ENCODE results near the gene IL1R1. TPM values are rescaled to one million over a fixed set of nuclear protein-coding genes. Genes with fewer than 3 reads are reported as not detected.

Gene IL1R1
- total RNA-seq, 1 donor from 2014 or later: 49.9 TPM

DNA sequence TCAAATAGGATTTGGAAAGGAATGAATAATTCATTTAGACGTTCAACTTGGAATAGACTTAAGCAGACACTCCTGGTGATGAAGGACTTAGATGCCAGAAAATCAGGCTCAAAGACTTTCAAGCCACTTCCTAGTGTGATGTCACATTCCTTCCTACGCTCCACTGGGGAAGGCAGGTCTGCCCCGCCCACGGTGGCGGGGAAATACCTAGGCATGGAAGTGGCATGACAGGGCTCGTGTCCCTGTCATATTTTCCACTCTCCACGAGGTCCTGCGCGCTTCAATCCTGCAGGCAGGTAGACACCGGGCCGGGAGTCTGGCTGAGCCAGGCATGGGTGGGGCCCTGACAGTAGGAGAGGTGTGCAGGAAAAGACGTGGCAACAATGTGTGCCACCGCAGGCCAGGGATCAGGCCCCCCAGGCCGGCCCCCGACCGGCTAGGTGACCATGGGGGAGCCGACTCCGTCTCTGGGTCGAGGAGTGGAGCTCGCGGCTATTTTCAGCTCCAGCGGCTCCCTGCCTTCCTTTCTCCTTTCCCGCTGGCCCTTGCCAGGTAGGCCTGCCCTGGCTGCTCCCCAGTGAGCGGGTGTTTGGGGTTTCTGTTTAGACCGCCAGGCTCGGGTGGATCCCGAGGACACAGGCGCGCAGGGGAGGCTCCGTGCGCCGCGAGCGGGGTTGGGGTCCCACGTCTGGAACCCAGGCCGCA lies 44.4 kb downstream of the IL1R1 start, which contains the start of gene IL1RL2:
TSS of gene IL1RL2 (plus strand) at position 233 of the 705 bp plus-strand sequence. CDS start 845 bp downstream, outside the sequence.
- DNase-seq (ENCODE audit: low spot score) (no peak), ATAC-seq (no peak)
- intact Hi-C loops (cut with DNase I): loop anchor here (5.0 kb wide), 1 partner anchor 1285 kb away; no protein-coding TSS in a partner anchor

DNA sequence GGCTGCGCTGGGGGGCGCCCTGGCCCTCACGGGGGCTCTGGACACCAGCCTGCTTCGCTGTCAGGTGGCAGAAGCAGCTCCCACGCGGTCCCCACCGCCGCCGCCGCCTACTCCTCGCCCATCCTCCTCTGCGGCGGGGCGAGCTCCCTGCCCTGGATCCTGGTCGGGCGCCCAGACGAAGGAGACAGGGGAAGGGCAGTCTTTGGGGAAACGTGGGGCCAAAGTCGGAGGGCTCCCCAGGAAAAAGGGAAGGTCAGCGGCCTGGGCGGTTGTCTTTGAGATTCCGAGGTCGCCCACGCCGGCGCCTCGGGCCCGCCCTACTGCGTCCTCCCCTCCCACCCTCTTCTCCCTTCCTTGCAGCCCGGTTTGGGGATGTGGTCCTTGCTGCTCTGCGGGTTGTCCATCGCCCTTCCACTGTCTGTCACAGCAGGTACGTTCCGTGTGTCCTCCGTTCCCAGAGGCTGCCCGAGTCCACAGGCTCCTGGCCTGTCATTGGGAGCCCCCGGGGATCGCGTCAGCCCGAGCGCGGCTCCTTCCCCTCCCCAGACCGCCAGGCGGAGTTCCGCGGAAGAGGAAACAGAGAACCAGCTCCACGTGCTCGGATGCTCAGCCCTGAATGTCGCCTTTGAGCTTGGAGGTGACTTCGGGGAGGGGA lies 45.1 kb downstream of the IL1R1 start:
- DNase-seq (ENCODE audit: low spot score) (peak; percentile 72), ATAC-seq (peak; percentile 87)
- intact Hi-C loops (cut with DNase I): loop anchor here (5.0 kb wide), 1 partner anchor 1285 kb away; no protein-coding TSS in a partner anchor

DNA sequence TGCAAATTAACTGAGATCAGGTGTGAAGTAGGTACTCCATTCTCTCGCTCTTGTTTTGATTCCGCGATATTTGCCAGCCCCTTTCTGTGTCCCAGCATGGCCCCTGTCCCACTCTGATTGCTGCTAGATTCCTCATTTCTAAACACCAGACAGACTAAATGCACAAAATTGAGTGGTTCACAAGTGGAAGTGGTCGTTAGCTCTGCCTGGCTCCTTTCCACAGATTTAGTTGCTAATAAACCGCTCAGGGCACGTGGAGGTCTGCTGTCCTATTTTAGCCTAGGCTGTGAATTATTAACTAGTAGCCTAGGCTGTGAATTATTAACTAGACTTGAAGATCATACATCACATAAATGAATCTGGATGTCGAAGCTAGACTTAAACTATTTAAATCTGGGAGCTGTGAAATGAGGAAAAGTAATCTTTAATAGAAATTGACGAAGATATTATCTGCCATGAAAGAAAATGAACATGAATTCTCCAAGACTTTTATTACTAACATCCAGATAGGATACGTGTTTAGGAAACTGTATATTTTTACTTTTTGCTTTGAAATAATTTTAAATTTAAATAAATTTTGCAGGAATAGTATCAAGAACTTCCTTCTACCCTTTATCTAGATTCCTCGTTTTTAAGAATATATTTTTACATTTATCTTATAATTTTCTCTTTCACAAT lies 48.0 kb downstream of the IL1R1 start:
- intact Hi-C loops (cut with DNase I): no loop called here
- ATAC-seq (no peak), DNase-seq (ENCODE audit: low spot score) (no peak)

DNA sequence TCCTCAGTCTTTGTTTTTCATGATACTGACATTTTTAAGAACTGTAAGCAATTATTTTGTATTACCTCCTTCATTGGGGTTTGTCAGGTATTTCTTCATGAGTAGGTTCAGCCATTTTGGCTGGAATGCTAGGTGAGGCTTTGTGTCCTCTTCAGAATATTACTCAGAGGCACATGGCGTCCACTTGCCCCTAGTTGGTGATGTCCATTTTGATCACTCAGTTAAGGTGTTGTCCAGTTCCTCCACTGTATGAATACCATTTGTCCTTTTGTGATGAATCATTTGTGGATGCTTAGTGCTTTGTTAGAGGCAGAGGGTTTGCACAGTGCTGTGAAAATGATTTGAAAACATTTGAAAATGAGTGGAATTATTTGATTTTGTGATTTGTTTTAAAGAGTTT lies 49.0 kb downstream of the IL1R1 start:
- no peak for DNase-seq (ENCODE audit: low spot score)
- no peak for ATAC-seq
- intact Hi-C loops (cut with DNase I): no loop called here

DNA sequence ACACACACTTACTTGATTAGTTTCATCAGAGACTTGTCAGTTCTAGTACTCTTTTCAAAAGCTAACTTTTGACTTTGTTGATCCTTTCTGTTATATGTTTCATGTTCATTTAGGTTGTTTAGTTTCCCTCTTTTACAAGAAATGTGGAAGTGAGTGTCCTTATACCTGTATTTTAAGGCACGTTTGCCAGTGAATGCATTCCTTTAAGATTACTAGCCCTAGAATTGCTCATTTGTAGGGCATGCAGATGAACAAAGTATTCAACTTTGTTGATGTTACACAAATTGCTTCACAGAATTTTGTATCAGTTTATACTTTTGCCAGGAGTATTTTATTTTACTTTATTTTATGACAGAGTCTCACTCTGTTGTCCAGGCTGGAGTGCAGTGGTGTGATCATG lies 50.5 kb downstream of the IL1R1 start:
- ATAC-seq (no peak), DNase-seq (ENCODE audit: low spot score) (no peak)
- intact Hi-C loops (cut with DNase I): no loop called here

DNA sequence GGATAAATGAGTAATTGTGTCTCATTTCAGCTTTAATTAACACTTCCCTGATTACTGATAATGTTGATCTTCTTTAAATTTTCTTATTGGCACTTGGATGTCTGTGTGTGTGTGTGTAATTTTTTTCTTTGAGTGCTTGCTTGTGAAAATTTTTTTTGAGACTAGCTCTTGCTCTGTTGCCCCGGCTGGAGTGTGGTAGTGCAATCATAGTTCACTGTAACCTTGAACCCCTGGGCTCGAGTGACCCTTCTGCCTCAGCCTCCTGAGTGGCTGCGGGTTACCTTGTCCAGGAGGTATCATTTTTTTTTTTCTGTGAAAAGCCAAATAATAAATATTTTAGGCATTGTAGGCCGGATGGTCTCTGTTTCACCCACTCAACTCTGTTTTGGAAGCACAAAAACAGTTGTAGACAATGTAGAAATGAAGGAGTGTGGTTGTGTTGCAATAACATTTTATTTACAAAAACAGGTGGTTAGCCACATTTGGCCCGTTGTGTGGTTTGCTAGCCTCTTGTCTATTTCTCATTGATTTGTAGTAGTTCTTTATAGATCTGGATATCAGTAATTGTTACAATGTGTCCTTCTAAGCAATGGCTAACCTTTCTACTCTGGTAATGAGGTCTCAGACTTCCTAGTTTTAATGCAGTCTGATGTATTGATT lies 52.2 kb downstream of the IL1R1 start:
- ATAC-seq (no peak), DNase-seq (ENCODE audit: low spot score) (no peak)
- intact Hi-C loops (cut with DNase I): no loop called here

DNA sequence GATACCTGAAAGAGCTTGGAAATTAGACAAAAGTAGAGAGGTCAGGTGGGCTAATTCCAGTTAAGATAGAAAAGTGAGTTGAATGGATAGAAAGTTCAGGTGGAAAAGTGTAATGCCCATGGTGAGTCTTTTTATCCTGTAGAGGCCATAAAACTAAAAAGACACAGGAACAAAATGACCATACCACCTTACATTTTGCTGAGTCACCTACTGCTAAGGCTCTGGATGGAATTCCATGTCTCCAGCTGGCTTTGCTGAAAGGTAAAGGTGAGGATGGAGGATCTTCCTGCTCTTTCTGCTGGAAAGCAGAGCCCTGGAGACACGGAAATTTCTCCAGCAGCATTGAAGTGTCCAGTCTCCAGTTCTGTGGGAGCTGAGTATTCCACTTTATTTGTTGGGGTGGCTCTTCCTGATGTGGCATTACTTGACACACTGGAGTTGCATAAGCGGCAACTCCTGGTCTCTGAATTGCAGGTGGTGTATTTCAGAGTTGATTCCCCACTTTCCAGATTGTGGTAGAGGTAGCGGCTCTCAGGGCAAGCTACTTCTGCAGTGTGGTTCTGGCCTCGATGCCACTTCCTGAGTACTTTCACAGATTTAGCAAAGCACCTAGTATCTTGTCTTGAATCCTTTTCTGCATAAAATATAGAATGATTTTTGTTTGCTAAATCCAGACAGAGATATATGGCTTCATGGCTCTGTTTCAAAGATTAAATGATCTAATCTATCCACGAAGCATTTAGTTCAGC lies 55.0 kb downstream of the IL1R1 start:
- ATAC-seq (no peak), DNase-seq (ENCODE audit: low spot score) (no peak)
- intact Hi-C loops (cut with DNase I): no loop called here

DNA sequence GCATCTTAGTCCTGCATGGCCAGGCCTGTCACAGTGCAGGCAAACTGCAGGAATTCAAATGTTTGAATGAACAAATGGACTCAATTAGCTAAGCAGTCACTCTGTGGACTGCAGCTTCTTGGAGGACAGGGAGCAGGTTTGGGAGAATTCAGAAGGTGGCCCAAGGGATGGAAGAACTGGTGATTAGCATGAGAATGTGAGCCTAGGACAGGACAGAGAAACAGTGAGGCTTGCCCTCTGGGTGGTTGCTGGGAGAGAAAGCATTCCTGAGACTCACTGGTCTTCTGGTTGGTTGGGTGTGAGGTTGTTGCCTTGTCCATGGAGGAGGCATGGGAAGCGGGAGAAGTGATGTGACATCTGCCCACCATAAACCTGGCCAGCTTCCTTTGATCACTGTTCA lies 58.0 kb downstream of the IL1R1 start:
- intact Hi-C loops (cut with DNase I): no loop called here
- no peak for ATAC-seq
- DNase-seq (ENCODE audit: low spot score): no peak

DNA sequence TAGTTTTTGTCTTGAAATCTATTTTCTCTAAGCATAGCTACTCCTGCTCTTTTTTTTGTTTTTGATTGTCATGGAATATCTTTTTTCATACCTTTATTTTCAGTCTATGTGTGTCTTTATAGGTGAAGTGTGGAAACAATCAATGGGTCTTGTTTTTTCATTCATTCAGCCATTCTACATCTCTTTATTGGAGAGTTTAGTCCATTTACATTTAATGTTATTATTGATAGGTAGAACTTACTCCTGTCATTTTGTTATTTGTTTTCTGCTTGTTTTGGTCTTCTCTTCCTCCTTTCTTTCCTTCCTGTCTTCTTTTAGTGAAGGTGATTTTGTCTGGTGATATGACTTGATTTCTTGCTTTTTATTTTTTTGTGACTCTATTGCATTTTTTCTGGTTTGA lies 62.1 kb downstream of the IL1R1 start:
- intact Hi-C loops (cut with DNase I): no loop called here
- ATAC-seq (no peak), DNase-seq (ENCODE audit: low spot score) (no peak)

DNA sequence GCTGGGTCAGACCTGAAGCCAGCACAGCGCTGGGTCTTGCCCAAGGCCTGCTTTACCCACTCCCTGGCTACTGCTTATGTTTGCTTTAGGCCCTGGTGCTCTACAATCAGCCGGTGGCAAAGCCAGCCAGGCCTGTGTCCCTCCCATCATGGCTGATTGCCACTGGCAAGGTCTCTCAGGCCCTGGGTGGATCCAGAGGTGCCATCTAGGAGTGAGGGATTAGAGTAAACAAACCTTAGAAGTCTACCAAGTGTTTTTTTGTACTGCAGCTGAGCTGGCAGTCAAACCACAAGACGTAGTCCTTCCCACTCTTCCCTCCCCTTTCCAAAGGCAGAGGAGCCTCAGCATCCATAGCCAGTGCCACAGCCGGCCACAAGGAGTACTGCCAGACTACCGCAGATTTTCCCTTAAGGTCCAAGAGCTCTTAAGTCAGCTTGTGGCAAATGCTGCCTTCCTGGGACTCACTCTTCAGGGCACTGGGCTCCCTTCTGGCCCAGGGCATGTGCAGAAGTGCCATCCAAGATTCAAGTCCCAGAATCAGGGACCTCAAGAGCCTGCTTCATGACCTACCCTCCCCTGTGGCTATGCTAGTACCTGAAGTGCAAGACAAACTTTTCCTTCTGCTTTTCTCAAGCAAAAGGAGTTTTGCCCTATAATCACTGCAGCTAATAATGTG lies 64.3 kb downstream of the IL1R1 start:
- no peak for ATAC-seq
- intact Hi-C loops (cut with DNase I): no loop called here

DNA sequence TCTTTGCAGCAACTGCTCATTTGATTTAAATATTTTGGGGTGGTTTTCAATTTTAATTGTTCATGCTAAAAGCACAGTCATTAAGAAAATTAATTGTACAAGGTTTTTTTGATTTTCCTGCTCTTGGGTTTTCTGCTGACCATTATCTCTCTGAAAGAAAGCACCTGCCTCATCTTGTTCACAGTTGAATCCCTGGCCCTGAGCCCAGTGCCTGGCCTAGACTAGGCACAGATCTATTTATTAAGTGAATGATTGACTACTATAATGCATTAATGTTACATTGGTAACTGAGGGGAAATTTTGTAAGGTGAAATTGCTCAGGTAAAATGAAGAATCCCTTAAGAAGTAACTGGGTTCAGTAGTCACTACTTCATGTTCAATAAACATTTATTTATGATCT lies 66.2 kb downstream of the IL1R1 start:
- DNase-seq (ENCODE audit: low spot score) (no peak), ATAC-seq (no peak)
- intact Hi-C loops (cut with DNase I): no loop called here

More for the DNA sequence above, 64.3 kb downstream of the IL1R1 start:
- no peak for DNase-seq (ENCODE audit: low spot score)

DNA sequence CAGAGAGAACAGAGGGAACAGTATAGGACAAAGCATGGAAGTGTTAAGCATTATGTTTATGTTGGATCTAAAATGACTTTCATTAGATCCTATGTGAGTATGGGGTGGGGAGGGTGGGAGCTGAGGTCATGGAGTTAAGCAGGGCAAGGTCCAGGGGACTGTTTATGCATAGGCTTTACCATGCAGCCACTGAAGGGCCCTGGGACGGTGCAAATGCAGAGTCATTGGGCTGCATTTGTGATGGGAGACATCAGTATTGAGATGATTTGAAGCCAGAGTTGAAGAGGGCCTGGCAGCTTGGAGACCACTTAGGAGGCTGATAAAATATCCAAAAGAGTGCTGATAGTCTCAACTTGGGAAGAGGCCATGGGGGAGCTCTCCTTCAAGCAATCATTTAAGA lies 66.9 kb downstream of the IL1R1 start:
- DNase-seq (ENCODE audit: low spot score) (no peak), ATAC-seq (no peak)
- intact Hi-C loops (cut with DNase I): no loop called here

DNA sequence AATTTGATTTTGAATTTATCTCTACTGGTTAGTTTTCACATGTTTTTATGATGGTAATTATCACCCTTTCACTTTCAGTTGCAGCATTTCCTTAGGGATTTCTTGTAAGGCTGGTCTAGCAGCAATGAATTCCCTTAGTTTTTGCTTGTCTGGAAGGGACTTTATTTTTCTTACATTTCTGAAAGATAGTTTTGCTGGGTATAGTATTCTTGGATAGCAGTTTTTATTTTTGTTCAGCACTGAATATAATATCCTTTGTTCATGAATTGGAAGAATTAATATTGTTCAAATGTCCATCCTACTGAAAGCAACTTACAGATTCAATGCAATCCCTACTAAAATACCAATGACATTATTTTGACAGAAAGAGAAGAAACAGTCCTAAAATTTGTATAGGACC lies 74.5 kb downstream of the IL1R1 start:
- ATAC-seq (no peak), DNase-seq (ENCODE audit: low spot score) (no peak)
- intact Hi-C loops (cut with DNase I): no loop called here

DNA sequence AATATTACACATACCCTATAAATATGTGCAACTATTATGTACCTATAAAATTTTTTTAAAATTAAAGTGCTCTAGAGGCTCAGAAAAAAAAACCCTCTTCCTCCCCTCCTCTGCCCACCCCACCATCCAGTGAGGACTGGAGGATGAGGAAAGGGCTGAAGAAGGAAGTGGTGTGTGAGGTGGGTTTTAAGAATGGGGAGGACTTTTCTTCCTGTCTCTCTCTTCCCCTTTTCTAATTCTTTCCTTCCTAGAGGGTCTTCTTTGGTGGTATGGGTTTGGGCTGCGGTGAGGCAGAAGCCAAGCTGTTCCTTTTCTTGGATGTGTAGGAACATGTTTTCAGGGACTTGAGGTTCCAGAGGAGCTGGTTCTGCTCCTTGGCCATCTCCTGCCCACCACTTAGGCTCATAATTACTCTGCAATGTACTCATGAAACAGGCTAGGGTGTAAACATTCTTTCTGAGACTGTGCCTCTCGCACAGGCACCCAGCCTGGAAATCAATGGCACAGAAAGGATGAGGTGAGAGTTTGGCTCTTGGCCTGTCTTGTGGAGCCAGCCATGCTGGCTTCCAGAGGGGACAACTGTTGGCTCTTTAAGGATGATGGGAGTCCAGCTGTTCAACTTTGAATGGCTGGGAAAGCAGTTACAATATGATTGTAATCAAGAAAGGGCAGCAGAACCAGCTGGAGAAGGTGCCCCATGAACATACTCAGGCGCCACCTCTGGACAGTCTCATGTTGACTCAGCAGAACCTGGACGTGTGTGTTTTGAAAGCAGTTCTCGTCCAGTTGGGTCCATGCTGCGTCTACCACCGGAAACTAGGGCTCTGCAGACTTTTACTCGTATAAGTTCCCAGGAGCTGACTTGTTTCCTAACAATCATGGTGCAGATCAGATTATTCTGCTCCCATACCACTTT lies 82.5 kb downstream of the IL1R1 start:
- intact Hi-C loops (cut with DNase I): no loop called here
- DNase-seq (ENCODE audit: low spot score) (no peak), ATAC-seq (no peak)

DNA sequence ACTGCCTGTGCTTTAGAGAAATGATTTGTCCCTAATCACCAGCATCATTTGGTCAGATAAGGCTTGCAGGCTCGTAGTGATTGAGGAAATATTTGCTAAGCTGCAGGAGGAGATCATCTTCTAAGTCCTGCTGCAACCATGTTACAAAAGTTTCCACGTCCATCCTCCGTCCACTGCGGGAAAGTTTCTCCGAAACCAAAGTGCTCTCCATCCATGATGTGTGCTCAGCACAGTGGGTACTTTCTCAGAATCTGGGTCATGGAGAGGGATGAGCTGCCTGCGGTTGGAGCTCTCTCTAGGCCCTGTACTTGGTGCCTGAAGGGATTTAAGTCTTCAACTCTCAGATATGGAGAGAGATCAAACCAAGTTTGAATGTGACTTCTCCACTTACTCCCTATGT lies 83.6 kb downstream of the IL1R1 start:
- DNase-seq (ENCODE audit: low spot score) (no peak), ATAC-seq (no peak)
- intact Hi-C loops (cut with DNase I): no loop called here

DNA sequence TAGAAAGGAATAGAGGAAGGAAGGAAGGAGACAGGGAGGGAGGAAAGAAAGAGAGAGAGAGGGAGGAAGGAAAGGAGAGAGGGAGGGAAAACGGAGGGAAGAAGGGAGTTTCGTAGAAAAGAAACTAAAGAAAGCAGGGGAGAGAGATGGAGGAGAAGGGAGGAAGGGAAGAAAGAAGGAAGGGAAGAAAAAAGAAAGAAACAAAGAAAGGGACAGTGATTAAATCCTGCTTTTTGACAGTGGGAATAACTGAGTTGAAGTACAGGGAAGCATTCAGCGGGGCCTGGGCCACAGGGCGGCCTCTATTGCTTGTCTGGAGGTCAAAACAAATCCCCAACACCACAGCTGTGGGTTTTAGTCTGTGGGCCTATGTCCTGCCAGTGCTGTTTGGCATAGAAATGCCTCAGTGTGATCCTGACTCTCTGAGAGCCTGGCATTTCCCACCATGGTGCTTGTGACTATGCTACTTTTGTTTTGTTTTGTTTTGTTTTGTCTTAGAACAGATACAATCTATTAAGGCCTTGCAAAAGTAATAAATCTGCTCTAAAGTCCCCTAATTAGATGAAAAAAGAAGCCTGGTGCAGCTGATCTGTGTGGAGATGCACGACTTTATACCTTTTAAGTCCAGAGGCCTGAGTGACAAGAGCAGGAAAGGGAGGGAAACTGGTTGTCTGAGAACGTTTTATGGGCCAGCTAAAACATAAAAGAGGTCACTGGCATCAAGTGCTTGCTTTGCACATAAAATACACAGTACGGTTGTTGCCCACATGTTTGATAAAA lies 84.3 kb downstream of the IL1R1 start:
- DNase-seq (ENCODE audit: low spot score) (no peak), ATAC-seq (no peak)
- intact Hi-C loops (cut with DNase I): no loop called here

All from sciatic nerve (tissue), 2 donors.